WI38 (cell line): ENCODE data around the gene DRD5.
"Not testable (repeated sequence)": the region's sequence is repeated elsewhere in the genome, so short reads cannot be mapped to it uniquely, and the experiment has no call there.

Experiments
- H3K4me3 ChIP-seq: 2 replicates; pipeline ENCODE4 v1.5.1; 2011; ENCODE audit warnings: low read depth, mild to moderate bottlenecking, control low read depth, low read length
- TF ChIP-seq, protein P1 (sequence below): IDR thresholded peaks from 2 replicates; pipeline ENCODE4 v1.5.1; 2012; ENCODE audit warnings: low read depth, mild to moderate bottlenecking, control low read depth, low read length

DRD5 gene

DNA sequence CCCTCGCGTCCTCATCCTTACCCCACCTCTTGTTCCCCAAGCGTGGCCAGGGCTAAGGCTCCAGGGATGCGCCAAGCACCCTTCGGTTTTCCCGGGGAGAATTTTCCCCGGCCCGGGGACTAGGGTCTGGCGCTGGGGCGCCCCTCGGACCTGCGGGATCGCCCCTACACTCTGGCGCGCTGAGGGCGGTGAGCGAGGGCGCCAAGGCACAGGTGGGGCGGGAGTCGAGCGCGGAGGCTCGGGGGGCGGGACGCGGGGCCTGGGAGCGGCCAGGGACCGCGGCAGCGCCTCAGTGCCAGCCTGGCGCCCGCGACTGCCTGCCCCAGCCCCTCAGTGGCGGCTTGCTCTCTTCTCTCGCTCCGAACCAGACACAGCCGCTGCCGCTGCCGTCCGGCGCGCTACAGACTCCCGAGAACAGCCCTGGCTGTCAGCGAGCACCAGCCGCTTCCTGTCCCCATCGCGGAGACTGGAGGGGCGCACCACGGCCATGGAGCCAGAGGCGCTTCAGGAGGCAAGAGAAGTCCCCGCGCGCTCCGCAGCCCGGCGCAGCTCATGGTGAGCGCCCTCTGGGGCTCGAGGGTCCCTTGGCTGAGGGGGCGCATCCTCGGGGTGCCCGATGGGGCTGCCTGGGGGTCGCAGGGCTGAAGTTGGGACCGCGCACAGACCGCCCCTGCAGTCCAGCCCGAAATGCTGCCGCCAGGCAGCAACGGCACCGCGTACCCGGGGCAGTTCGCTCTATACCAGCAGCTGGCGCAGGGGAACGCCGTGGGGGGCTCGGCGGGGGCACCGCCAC is at the start of gene DRD5:
Gene DRD5, plus strand, starts transcription at position 292 of the 793 bp plus-strand sequence. Its CDS starts 396 bp downstream, at position 688.
- no peak within 1 kb of the TSS for H3K4me3 ChIP-seq
- TF ChIP-seq, protein P1, sequence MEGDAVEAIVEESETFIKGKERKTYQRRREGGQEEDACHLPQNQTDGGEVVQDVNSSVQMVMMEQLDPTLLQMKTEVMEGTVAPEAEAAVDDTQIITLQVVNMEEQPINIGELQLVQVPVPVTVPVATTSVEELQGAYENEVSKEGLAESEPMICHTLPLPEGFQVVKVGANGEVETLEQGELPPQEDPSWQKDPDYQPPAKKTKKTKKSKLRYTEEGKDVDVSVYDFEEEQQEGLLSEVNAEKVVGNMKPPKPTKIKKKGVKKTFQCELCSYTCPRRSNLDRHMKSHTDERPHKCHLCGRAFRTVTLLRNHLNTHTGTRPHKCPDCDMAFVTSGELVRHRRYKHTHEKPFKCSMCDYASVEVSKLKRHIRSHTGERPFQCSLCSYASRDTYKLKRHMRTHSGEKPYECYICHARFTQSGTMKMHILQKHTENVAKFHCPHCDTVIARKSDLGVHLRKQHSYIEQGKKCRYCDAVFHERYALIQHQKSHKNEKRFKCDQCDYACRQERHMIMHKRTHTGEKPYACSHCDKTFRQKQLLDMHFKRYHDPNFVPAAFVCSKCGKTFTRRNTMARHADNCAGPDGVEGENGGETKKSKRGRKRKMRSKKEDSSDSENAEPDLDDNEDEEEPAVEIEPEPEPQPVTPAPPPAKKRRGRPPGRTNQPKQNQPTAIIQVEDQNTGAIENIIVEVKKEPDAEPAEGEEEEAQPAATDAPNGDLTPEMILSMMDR, result no peak

DNA sequence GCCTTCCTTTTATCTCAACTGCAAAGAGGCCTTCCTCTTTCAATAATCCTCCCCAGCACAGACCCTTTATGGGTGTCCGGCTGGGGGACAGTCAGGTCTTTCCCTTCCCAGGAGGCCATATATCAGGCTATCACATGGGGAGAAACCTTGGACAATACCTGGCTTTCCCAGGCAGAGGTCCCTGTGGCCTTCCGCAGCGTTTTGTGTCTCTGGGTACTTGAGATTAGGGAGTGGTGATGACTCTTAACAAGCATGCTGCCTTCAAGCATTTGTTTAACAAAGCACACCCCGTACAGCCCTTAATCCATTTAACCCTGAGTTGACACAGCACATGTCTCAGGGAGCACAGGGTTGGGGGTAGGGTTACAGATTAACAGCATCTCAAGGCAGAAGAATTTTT is 49.2 kb upstream of the DRD5 start:
- not testable (repeated sequence) for H3K4me3 ChIP-seq

DNA sequence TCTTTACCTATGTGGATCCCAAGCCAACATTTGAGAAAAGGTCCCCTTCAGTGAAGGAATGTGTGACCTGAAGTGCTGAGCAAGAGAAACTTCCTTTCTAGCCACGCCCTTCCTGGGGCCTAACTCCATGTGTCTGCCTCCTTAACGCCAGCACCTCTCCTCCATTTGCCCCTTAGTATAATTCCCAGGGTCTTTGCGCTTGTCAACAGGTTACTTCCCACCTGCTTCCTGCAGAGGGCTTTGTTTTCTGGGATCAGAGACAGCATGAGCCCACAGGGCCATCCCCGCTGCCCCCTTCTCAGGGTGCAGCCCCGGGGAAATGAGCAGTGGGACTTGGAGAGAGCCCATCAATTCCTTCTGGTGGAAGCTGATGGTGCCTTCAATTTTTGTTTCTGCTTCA is 45.9 kb upstream of the DRD5 start:
- no peak overlapping the region for H3K4me3 ChIP-seq
- TF ChIP-seq, protein P1, result no peak

GRCh38 chr4:9737280-9737679 is 44.2 kb upstream of the DRD5 start:
- H3K4me3 ChIP-seq, result not testable (repeated sequence)

- H3K4me3 ChIP-seq, result not testable (repeated sequence)
These were observed 37.6 kb upstream of the DRD5 start for GRCh38 chr4:9743789-9744188.

DNA sequence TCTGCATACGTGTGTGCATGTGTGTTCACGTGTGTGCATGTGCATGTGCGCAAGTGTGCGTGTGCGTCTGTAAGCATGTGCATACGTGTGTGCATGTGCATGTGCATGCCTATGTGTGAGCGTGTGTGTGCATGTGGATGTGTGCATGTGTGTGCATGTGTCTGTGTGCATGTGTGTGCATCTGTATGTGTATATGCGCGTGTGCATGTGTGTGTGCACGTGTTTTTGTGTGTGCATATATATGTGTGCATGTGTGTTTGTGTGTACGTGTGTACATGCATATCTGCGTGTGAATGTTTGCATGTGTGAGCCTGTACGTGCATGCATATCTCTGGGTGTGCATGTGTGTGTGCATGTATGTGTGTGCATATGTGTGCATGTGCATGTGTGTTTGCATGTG is 35.7 kb upstream of the DRD5 start:
- TF ChIP-seq, protein P1, result no peak
- no peak overlapping the region for H3K4me3 ChIP-seq

DNA sequence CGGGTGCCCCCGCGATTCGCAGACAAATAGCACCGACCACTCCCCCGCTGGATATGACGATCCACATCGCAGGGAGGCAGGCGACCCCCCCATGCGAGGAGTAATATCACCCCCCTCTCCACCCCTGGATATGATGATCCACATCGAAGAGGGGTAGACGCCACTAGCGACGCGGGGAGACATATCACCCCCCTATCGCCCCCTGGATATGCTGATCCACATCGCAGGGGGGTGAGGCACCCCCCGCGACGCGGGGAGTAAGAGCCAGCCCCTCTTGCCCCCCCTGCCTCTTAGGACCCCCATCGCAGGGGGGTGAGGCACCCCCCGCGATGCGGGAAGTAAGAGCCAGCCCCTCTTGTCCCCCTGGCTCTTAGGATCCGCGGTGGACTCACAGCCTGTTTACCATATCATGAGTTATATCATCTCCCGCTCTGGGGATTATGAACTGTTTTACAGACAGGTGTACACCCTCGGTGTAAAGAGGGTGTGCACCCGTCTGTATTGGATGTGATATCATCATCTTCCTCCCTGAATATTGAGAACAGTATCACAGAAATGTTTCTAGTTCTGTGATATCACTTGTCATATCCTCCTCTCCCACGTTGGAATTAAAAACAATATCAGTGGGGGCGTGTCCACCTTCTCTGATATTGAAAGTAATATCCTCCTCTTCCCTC is 22.7 kb upstream of the DRD5 start:
- no peak overlapping the region for H3K4me3 ChIP-seq
- TF ChIP-seq, protein P1, result no peak

DNA sequence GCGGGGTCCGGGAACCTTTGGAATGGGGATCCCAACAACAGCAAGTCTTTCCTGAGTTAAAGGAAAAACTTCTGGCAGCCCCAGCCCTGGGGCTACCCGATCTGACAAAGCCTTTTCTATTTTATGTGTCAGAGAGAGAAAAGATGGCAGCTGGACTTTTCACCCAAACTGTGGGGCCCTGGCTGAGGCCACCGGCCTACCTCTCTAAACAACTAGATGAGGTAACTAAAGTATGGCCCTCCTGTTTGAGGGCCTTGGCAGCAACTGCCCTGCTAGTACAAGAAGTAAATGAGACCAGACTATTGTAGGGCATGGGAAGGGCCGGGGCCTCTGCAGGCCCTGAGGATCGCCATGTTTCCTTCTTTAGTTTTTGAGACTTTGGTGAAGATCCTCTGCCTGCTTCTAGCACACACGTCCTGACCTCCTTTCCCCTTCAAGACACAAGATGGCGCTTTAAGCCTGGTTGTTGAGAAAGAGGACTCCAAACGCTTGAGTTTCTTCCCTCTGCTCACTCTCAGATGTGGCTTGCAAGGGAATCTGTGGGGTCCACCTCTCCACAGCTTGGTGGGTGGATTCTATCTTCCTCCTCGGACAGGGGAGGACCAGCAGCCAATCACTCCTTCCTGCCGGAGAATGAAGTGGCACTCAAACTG is 18.5 kb upstream of the DRD5 start:
- TF ChIP-seq, protein P1, result no peak
- H3K4me3 ChIP-seq, result no peak overlapping the region
